Stimulated activated CD4-positive, alpha-beta T cell treated with anti-CD3 and anti-CD28 coated beads, Interleukin-15, amount 100 ng/mL, for 1 hour (primary cell): ENCODE measurements around the gene RNASET2.
A peak's percentile ranks its signal among the peaks of the same experiment; 100 is the strongest.

Experiments used
- DNase-seq, 2 donors: peaks; one replicate each; pipeline ENCODE4 v3.0.0-alpha.2; 2020; ENCODE audit warnings: low read depth in 1 of 2, low spot score in 1 of 2

Gene RNASET2

DNA sequence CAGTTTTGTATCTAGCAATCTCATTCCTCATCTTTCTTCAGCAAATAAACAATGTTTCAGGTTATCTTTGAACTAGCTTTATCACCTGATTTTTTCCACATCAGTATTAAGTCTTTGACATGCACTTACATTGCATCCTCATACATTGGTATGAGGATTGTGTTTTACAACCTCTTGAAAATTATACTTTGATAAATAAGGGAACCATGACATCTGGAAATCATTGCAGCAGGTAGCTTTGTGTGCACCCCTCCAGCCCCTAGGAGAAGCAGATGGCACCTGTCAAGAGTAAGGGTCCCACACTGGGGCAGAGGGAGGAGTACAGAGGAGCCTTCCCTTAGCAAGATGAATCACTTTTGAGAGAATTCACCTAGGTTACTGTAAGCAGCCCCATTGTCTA, 13.7 kb upstream of the RNASET2 start:
- DNase-seq: no peak

DNA sequence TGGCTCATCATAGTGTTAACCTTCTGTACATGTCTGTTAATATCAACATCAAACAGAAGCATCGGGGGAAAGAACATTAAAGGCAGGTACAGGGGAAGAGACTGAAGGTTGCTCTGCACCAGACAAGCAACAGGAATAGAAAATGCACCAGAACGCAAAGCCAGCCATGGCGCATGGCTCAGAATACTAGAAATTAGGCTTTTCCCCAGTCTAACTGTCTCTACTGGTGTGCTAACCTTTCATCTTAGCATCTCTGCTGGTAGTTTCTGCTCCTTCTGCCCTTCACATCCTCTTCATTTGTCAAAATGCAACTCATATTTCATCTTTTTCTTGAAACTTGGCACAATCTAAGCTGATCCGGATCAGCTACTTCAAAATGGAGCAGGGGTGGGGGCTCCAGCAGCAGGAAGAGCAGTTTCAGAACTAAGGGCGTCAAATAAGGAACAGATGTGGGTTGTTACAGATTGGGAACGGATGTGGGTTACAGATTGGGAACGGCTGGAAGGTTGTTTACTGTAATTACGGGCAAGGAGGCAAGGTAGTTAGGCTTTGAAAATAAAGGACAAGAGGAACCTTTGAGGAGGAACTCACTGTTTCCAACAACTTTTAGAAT, 13.1 kb upstream of the RNASET2 start:
- no peak for DNase-seq

DNA sequence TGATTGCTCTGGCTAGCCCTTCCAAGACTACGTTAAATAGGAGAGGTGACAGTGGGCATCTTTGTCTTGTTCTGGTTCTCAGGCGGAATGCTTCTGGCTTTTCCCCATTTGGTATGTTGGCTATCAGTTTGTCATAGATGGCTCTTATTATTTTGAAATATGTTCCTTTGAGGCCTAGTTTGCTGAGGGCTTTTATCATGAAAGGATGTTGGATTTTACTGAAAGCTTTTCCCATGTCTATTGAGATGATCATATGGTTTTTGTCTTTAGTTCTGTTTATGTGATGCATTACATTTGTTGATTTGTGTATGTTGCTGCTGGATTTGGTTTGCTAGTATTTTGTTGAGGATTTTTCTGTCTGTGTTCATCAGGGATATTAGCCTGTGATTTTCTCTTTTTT, 9.9 kb upstream of the RNASET2 start:
- DNase-seq: no peak

DNA sequence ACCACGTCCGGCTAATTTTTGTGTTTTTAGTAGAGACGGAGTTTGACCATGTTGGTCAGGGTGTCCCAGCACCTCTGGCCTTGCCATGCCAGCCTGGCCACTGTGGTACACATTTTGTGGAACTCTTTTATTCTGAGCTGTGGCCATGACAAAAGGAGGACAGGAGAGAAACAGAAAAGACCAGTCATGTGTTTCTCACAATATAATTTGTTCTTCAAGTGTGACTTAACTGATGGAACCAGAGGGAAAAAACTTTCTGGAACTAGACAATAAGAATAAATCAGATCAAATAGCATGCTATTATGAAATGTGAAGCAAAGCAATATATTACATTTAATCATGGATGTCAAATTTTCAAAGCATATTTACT, 4.2 kb upstream of the RNASET2 start:
- no peak for DNase-seq

DNA sequence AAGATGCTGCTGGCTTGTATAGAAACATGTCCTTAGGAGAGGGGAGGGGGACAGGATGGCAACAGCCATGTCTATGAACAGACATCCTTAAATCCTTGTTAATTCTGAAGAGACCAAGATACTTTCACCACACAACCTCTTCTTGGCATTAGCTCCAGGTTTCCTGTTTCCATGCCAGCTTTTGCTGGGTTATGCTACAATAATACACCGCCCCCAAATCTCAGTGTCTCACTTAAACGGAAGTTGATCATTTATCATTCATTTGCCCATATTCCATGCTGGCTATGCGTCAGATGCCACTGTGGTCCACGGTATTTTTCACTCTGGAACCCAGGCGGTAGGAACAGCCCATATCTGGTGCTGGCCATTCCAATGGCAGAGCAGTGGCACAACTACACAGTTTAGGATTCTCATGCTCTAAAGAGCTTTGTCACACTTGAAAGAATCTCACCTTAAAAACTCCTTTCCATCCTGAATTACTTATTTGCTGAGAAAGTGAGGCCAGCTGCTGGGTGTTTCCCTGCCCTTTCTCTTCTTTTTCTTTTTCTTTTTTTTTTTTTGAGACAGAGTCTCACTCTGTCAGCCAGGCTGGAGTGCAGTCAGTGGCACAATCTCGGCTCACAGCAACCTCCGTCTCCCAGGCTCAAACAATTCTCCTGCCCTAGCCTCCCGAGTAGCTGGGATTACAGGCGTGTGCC, 3.7 kb upstream of the RNASET2 start:
- DNase-seq: no peak

DNA sequence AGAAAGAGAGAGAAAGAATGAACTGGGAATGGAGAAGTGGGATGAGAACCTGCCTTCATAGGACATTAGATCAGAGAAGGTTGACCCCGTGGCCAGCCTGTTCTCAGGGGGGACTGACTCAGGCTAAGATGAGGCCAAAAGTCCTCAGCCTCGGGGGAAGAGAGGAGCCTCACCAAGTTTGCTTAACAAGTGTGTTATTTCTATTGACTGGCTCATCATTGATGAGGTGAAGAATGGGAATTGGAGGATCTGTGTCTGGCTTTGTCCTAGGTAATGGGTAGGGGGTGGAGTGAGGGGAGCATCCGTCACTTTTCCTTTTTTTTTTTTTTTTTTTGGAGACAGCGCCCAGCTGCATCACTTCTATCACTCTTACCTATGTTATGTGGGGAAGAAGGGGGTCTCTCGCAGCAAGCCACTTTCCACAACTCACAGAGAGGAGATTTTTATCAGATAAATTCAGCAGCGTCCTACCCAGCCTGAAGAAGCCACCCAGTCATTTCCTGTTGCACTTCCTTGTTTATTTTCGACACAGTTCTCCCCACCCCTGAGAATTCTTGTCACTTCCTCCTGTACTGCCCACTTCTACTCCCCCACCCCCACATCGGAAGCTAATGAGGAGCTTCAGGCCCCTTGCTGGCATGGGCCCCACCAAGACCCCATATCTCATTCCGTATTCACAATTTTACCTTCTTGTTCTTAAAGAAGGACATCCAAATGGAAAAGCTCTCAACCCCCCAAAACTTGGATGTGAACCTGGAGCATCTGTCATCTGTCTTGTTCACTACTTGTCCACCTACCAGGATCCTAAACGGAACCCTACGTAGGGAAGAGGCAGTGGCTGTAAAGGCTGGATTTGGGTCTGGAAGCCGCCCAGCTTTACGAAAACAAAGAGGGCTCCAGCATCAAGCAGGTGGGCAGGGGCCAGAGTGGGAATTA, 2.8 kb upstream of the RNASET2 start:
- DNase-seq: peak in 1 of 2 donors; percentile 27

DNA sequence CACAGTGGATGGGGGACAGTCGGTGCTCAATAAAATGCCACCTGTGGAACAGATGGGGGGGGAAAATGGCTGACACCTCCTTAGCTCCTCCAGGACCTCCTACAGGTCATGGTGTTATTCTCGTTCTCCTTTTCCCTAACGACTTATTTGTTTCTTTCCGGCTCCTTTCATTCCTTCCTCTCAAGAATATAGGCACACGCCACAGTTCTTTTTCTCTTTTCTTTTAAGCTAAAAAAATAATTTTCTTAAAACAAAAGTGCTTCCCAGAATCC, 1.4 kb upstream of the RNASET2 start:
- DNase-seq: no peak

DNA sequence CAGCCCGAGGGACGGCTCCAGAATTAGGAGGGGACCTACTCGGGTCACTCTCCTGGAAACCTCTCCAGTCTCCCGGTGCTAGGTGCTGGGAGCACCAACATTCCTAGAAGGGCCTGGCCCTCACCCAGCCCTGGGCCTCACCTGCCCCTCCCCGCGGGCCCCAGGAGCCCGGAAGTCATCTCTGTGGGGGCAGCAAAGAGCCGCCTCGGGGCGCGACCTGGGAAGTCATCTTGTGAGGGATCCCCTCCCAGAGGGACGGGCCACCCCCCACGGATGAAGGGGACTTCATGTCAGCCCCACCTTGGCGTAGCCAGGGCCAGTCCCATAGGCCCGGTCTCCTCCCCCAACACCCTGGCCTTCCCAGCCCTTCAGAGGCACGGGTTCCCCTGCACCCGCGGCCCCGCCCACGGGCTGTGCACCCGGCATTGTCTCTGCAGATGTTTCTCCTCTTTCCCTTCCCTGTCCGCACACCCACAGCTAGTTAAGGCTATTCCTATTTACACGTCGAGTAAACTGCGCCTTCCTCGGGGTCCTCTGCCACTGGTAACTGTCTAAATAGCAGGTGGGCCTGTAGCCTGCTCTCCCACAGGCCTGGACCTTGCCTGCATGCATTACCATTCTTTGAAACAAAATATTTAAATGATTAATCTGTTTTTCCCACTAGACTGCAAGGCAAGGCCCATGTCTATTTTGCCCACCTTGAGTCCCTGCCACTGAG, 896 bp upstream of the RNASET2 start:
- DNase-seq: peak; percentile 24 to 29

DNA sequence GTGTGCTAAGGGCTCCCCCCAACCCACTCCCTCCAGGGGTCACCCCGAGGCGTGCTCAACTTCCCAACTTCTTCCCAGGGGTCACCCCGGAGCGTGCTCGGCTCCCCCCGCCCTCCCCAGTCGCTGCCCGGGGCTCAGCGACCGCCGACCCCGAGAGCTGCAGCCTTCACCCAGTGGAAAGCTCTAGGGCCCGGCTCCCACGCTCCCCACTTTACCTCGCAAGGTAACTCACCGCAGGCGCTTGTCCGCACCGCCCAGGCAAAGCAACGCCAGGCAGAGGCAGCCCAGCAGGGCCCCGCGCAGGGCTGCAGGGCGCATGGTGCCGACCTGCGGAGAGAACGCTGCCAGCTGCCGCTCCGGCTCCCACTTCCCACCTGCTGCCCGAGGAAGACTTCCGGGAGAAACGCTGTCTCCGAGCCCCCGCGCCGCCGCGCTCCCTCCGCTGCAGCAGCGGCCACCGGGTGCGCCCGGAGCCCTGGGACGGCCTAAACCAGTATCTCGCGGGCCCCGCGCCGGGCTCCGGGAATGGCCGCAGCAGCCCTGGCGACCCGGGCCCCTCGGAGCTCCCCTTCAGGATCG, 396 bp downstream of the RNASET2 start:
- no peak for DNase-seq

DNA sequence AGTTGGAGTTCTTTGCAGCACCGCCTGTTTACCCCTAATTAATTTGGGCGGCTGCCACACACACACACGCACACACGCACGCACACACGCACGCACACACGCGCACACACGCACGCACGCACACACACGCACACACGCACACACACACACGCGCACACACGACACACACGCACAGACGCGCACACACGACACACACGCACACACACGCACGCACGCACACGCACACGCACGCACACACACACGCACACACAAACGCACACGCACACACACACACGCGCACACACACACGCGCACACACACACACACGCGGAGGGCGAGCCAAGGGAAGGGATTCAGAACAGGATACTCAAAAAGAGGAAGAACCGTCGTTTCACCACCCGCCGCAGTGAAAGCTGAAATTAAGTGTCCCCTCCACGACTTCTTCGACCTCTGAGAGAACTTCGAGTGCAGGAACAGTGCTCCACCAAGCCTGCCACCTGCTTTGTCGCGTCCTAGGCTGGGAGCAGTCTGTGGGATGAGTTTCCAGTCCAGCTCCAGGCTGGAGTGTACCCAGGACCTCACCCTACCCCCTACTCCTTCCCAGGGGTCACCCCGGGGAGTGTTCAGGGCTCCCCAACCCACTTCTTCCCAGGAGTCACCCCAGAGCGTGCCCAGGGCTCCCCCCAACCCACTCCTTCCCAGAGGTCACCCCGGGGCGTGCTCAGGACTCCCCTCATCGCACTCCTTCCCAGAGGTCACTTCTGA, 1.1 kb downstream of the RNASET2 start:
- peak in 1 of 2 donors; percentile 16 for DNase-seq

DNA sequence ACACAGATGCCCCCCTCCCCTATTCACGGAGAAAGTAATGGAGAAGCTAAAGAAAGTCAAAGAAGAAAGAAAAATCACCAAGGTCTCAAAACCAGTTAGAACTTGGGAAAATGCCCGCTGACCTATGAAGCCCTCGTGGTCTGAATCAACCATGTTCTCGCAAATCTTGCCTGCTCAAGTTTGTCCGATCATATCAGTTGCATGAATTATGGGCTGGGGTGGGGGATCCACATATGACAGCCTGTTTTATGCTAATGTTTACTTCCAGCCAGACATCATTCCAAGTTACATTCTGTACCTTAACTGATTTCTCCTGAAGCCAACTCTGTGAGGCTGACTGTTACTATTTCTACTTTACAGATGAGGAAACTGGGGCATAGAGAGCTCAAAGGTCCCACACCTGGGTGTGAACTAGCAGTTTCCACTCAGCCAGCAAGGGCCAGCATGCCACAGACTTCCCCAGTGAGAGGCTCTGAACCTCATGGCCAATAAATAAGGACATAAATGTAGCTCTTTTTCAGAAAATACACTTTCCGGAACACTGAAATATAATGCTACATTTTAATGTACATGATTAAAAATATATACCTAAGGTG, 2.1 kb downstream of the RNASET2 start:
- DNase-seq: no peak

DNA sequence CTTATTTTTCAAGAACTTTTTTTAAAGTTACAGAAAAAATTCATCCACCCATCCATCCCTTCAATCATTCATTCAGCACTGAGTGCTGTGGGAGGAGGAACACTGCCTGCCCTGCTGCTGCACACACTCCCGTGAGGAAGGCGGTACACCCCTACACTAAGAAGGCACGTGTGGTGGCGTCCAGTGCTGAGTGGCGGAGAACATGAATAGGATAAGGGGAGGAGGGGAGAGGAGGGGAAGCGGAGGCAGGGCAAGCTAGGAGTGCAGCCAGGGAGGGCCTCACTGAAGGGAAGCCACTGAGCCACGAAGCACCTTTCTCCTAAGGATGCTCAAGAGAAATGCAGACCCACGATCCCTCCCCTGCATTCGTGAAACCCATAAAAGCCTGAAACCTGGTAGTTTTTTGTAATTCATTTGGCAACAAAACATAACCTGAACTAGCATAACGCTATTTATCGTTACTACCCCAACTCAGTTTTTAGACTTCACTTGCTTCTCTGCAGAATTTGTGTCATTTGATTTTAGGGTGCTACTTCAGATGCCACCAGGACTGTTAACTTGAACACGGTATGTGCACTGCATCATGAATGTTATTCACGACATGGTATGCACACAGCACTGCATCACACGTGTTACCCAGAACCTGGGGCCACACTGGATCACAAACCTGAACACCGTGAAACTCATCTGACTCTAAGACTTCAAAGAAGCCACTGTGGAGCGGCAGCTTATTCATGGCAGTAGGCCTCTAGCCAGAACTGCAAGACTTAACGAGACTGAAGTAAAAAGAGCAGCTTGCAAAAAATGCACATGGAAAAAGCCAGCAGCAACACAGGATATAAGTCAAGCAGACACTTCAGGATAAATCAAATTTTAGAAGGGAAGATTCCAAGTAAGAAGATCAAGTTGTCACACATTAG, 3.5 kb downstream of the RNASET2 start:
- DNase-seq: no peak

DNA sequence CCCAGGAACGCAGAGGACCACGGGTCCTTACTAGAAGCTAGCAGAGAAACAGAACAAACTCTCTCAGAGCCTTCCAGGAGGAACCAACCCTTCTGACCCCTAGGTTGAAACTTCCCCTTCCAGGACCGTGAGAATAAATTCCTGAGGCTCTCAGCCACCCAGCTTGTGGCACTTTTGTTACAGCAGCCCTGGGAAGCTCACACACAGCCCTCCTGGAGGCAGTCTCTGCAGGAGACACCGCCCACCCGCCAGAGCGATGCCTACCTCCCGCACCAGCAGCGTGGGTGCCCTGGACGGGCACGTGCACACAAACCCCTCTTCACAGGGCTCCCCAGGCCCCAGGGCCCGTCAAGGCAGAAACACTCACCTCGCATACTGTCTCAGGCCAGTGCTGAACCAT, 4.2 kb downstream of the RNASET2 start:
- DNase-seq: peak in 1 of 2 donors; percentile 17

DNA sequence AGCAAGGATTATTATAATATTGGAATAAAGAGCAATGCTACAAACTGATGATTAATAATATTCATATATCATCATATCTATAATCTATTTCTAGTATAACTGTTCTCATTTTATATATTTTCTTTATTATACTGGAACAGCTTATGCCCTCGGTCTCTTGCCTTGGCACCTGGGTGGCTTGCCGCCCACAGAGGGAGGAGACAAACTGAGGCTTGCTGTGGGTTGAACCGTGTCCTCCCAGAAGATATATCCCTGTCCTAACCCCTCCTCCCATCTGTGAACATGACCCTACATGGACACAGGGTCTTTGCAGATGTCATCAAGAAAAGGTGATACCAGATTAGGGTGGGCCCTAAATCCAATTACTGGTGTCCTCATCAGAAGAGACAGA, 4.7 kb downstream of the RNASET2 start:
- DNase-seq: no peak

DNA sequence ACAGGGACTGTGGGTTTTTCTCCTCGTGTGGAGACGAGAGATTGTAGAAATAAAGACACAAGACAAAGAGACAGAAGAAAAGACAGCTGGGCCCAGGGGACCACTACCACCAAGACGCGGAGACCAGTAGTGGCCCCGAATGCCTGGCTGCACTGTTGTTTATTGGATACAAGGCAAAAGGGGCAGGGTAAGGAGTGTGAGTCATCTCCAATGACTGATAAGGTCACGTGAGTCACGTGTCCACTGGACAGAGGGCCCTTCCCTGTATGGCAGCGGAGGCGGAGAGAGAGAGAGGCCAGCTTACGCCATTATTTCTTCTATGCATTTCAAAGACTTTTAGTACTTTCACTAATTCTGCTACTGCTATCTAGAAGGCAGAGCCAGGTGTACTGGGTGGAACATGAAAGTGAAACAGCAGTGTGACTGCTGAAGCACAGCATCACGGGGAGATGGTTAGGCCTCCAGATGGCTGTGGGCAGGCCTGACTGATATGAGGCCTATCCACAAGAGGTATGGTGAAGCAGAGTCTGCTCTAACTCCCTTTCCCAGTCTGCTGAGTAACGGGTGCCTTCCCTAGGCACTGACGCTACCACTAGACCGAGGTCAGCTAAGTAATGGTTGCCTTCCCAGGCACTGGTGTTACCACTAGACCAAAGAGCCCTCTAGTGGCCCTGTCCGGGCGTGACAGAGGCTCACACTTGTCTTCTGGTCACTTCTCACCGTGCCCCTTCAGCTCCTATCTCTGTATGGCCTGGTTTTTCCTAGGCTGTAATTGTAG, 5.3 kb downstream of the RNASET2 start:
- DNase-seq: peak; percentile 38 to 59

DNA sequence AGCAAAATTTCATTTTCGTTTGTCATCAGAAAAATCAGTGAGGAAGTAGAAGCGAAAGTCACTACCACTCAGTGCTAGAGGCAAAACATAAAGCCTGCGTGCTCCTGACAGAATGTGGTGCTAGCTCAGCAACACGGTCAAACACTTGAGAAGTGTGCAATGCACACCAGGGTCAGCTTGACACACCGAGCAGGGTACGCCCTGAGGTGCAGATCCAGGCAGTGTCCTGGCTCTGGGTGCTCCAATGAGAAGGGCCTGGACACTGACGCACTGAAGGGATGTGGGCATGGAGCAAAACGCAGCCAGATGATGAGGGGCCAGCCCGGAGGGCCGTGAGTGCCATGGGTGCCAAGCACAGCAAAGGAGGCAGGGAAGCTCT, 5.9 kb downstream of the RNASET2 start:
- no peak for DNase-seq

DNA sequence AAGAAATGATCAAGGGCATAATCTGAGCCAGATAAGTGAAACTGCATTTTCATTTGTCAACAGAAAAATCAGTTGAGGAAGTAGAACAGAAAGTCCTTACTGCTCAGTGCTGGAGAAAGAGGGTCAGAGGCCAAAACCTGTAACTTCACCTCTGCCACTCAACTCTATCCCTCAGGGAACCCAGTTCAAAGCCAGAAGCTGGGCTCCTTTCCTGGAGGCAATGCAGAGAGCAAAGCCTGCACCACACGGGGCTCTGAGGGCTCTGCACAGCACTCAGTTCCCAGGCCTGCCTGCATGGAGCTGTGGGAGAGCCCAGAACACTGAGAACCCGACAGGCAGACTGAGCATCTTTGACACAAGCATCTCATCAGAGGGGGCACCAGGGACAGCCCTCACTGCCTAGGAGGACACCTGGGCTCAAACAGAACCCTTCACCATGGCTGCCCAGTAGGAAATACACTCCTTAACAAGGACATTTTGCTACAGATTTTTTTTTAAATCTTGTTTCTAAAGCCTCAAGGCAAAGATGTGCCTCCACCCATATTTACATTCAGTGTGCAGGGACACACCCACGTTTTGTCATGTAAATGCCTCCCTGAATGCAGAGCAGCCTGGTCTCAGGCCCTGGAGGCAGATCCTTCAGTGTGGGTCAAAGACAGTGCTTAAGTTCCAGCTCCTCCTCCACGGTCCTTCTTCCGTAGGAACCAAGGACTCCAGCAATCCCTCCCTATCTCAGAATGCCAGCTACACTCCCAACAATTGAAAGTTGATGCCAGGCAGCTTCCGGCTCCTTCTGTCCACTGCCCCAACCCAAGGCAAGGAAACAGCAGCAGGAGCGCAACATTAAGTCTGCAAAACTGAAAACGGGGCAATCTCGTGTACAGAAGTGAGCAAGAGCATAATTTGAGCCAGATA, 6.6 kb downstream of the RNASET2 start:
- no peak for DNase-seq
